GM12892 (cell line): Measurements from ENCODE around the gene P4HA2.

ENCODE experiments used
- POLR2A ChIP-seq: IDR thresholded peaks from 2 replicates; pipeline ENCODE4 v1.6.1; 2011; ENCODE audit warnings: low read depth, low read length, control low read depth
- POLR2AphosphoS5 ChIP-seq: IDR thresholded peaks from 2 replicates; pipeline ENCODE4 v1.6.1; 2011; ENCODE audit warnings: low read depth, low read length, control low read depth
- TAF1 ChIP-seq: IDR thresholded peaks from 2 replicates; pipeline ENCODE4 v1.6.1; 2011; ENCODE audit warnings: low read depth, mild to moderate bottlenecking, control low read depth, low read length, borderline replicate concordance

DNA sequence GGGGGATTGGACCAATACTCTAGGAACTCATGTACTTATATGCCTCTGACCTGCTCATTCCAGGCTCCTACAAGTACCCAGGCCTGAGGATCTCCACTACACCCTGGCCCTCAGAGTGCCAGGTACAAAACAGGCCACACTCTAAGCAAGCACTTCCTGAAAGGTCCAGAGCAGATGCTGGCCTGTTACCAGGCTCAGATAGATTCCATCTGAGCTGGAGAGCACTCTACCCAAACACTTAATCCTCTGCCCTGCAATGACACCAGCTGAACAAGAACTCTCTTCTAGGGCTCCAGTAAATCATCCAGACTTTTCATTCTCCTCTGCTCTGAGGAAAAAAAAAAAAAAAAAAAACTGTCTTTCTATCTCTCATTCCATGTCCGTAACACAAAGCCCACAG lies 2.9 kb downstream of the P4HA2 start:
- no peak for TF ChIP-seq POLR2A
- no peak for TF ChIP-seq POLR2AphosphoS5
- no peak for TF ChIP-seq TAF1
